ENCODE results near the gene FEZF1.
"Not testable (repeated sequence)": the region's sequence is repeated elsewhere in the genome, so short reads cannot be mapped to it uniquely, and the experiment has no call there.

The FEZF1 gene

GRCh38 chr7:122307228-122307621 is 2.7 kb upstream of the FEZF1 start:
- DNase-seq (ENCODE audit: low read depth), result no peak

- no peak for DNase-seq (ENCODE audit: low read depth)
Observed at GRCh38 chr7:122306320-122307227, 2.0 kb upstream of the FEZF1 start.

GRCh38 chr7:122305475-122306319 is 1.1 kb upstream of the FEZF1 start:
- no peak for DNase-seq (ENCODE audit: low read depth)

- DNase-seq (ENCODE audit: low read depth), result no peak
Observed at GRCh38 chr7:122304996-122305421, 459 bp upstream of the FEZF1 start.

GRCh38 chr7:122303531-122304318 is 825 bp downstream of the FEZF1 start:
- DNase-seq (ENCODE audit: low read depth), result no peak

GRCh38 chr7:122302761-122303530 is 1.6 kb downstream of the FEZF1 start:
- no peak for DNase-seq (ENCODE audit: low read depth)

GRCh38 chr7:122301858-122302760 is 2.4 kb downstream of the FEZF1 start:
- no peak for DNase-seq (ENCODE audit: low read depth)

GRCh38 chr7:122300956-122301833 is 3.4 kb downstream of the FEZF1 start:
- DNase-seq (ENCODE audit: low read depth), result no peak

GRCh38 chr7:122300211-122300932 is 4.2 kb downstream of the FEZF1 start:
- DNase-seq (ENCODE audit: low read depth), result no peak

- DNase-seq (ENCODE audit: low read depth), result no peak
Observed at GRCh38 chr7:122299624-122300210, 4.8 kb downstream of the FEZF1 start.

GRCh38 chr7:122298618-122299017 is 5.9 kb downstream of the FEZF1 start:
- DNase-seq (ENCODE audit: low read depth), result no peak

- DNase-seq (ENCODE audit: low read depth), result no peak
Observed at GRCh38 chr7:122298131-122298530, 6.4 kb downstream of the FEZF1 start.

GRCh38 chr7:122291189-122291588 is 13.4 kb downstream of the FEZF1 start:
- no peak for DNase-seq (ENCODE audit: low read depth)

GRCh38 chr7:122290476-122290875 is 14.1 kb downstream of the FEZF1 start:
- no peak for DNase-seq (ENCODE audit: low read depth)

GRCh38 chr7:122289426-122289825 is 15.1 kb downstream of the FEZF1 start:
- DNase-seq (ENCODE audit: low read depth), result no peak

- DNase-seq (ENCODE audit: low read depth), result not testable (repeated sequence)
Observed at GRCh38 chr7:122284608-122285007, 19.9 kb downstream of the FEZF1 start.

GRCh38 chr7:122273117-122273516 is 31.4 kb downstream of the FEZF1 start:
- no peak for DNase-seq (ENCODE audit: low read depth)

GRCh38 chr7:122269241-122269640 is 35.3 kb downstream of the FEZF1 start:
- DNase-seq (ENCODE audit: low read depth), result no peak

Measured in CMK (cell line).